ENCODE results near the gene ADGRG3. TPM values are rescaled to one million over a fixed set of nuclear protein-coding genes. Genes with fewer than 3 reads are reported as not detected.
"Not testable (repeated sequence)": the region's sequence is repeated elsewhere in the genome, so short reads cannot be mapped to it uniquely, and the experiment has no call there.

Gene ADGRG3
- total RNA-seq, 5 donors from 2014 or later (not counting 1 experiment from before 2014, with no cell fraction given) = 0.16 to 1.8 (median 0.40) TPM; not detected in 1

GRCh38 chr16:57707331-57707730 is 39.2 kb downstream of the ADGRG3 start:
- Histone ChIP-seq H3K9me3 (no peaks in the 10 kb centered on the region), H3K36me3 (ENCODE audit: control insufficient read depth in 2 of 2, extremely low read depth in 1 of 2, insufficient read depth in 1 of 2, low read length in 1 of 2) (no peaks in the 10 kb centered on the region), H3K27me3 (replicated peaks in 1 of 2; ENCODE audit: control insufficient read depth in 2 of 2, extremely low read depth in 1 of 2, insufficient read depth in 2 of 2, low read length in 1 of 2) (peaks cover 0 to 8% of the 10 kb centered on the region in 2 experiments), H3K4me3 (ENCODE audit: control insufficient read depth in 1 of 2, extremely low read depth in 1 of 2, low read length in 1 of 2) (no peak overlapping the region), H3K4me1 (ENCODE audit: control insufficient read depth in 1 of 2, extremely low read depth in 1 of 2, insufficient read depth in 2 of 2, low read length in 2 of 2) (no peaks in the 10 kb centered on the region), H3K27ac (ENCODE audit: low read length) (no peak overlapping the region)
- H3K4me3 Mint-ChIP-seq = no peak overlapping the region
- 79% methylated on average over 4 of the region's 11 CpGs for WGBS (ENCODE audit: insufficient coverage)
- DNase-seq (no peak), ATAC-seq (replicated peaks in 1 of 4) (no peak)
- no peaks in the 10 kb centered on the region for H3K4me1 Mint-ChIP-seq
- POLR2A ChIA-PET = no interaction called here
- H3K27ac Mint-ChIP-seq = no peak overlapping the region
- CTCF ChIA-PET = no interaction called here
- H3K27me3 Mint-ChIP-seq = peaks cover 3 to 6% of the 10 kb centered on the region in 2 donors
- no peaks in the 10 kb centered on the region for H3K36me3 Mint-ChIP-seq
- no peaks in the 10 kb centered on the region for H3K9me3 Mint-ChIP-seq

GRCh38 chr16:57708168-57708567 is 40.1 kb downstream of the ADGRG3 start:
- Histone ChIP-seq H3K4me1 (ENCODE audit: control insufficient read depth in 1 of 2, extremely low read depth in 1 of 2, insufficient read depth in 2 of 2, low read length in 2 of 2) (no peaks in the 10 kb centered on the region), H3K27me3 (replicated peaks in 1 of 2; ENCODE audit: control insufficient read depth in 2 of 2, extremely low read depth in 1 of 2, insufficient read depth in 2 of 2, low read length in 1 of 2) (peaks cover 0 to 8% of the 10 kb centered on the region in 2 experiments), H3K4me3 (ENCODE audit: control insufficient read depth in 1 of 2, extremely low read depth in 1 of 2, low read length in 1 of 2) (no peak overlapping the region), H3K9me3 (no peaks in the 10 kb centered on the region), H3K36me3 (ENCODE audit: control insufficient read depth in 2 of 2, extremely low read depth in 1 of 2, insufficient read depth in 1 of 2, low read length in 1 of 2) (no peaks in the 10 kb centered on the region), H3K27ac (ENCODE audit: low read length) (no peak overlapping the region)
- POLR2A ChIA-PET = no interaction called here
- DNase-seq (no peak), ATAC-seq (replicated peaks in 1 of 4) (no peak)
- no peak overlapping the region for H3K4me3 Mint-ChIP-seq
- no peak overlapping the region for H3K27ac Mint-ChIP-seq
- CTCF ChIA-PET = no interaction called here
- 56% methylated on average over 1 of the region's 3 CpGs for WGBS (ENCODE audit: insufficient coverage)
- H3K4me1 Mint-ChIP-seq = no peaks in the 10 kb centered on the region
- no peaks in the 10 kb centered on the region for H3K36me3 Mint-ChIP-seq
- peaks cover 5 to 6% of the 10 kb centered on the region in 2 donors for H3K27me3 Mint-ChIP-seq
- H3K9me3 Mint-ChIP-seq = no peaks in the 10 kb centered on the region

GRCh38 chr16:57709663-57710062 is 41.6 kb downstream of the ADGRG3 start:
- Mint-ChIP-seq H3K9me3 (no peaks in the 10 kb centered on the region), H3K4me1 (no peaks in the 10 kb centered on the region), H3K27me3 (peaks cover 5 to 6% of the 10 kb centered on the region in 2 donors), H3K4me3 (no peak overlapping the region), H3K27ac (no peak overlapping the region), H3K36me3 (no peaks in the 10 kb centered on the region)
- POLR2A ChIA-PET = no interaction called here
- ATAC-seq (replicated peaks in 1 of 4) = no peak
- H3K27me3 ChIP-seq (replicated peaks in 1 of 2; ENCODE audit: control insufficient read depth in 2 of 2, extremely low read depth in 1 of 2, insufficient read depth in 2 of 2, low read length in 1 of 2) = peaks cover 0 to 8% of the 10 kb centered on the region in 2 experiments
- no peak overlapping the region for H3K4me3 ChIP-seq (ENCODE audit: control insufficient read depth in 1 of 2, extremely low read depth in 1 of 2, low read length in 1 of 2)
- H3K4me1 ChIP-seq (ENCODE audit: control insufficient read depth in 1 of 2, extremely low read depth in 1 of 2, insufficient read depth in 2 of 2, low read length in 2 of 2) = no peaks in the 10 kb centered on the region
- no peak for DNase-seq
- H3K36me3 ChIP-seq (ENCODE audit: control insufficient read depth in 2 of 2, extremely low read depth in 1 of 2, insufficient read depth in 1 of 2, low read length in 1 of 2) = no peaks in the 10 kb centered on the region
- no CpG with 5 or more reads among the region's 3 CpGs for WGBS (ENCODE audit: insufficient coverage)
- no peaks in the 10 kb centered on the region for H3K9me3 ChIP-seq
- H3K27ac ChIP-seq (ENCODE audit: low read length) = no peak overlapping the region
- CTCF ChIA-PET = no interaction called here

GRCh38 chr16:57711346-57711745 is 43.2 kb downstream of the ADGRG3 start:
- ATAC-seq (replicated peaks in 1 of 4) = no peak

GRCh38 chr16:57711993-57712392 is 43.9 kb downstream of the ADGRG3 start:
- no peak for ATAC-seq (replicated peaks in 1 of 4)
- CTCF ChIA-PET = interaction anchor here in 1 of 2 donors (1.0 kb wide), 1 partner anchor 23 kb away, joined by 6 read pairs; no protein-coding TSS in a partner anchor

More at GRCh38 chr16:57711346-57711745, 43.2 kb downstream of the ADGRG3 start:
- H3K27ac Mint-ChIP-seq = no peak overlapping the region
- CTCF ChIA-PET = no interaction called here
- H3K27ac ChIP-seq (ENCODE audit: low read length) = no peak overlapping the region
- peaks cover 0 to 10% of the 10 kb centered on the region in 2 experiments for H3K27me3 ChIP-seq (replicated peaks in 1 of 2; ENCODE audit: control insufficient read depth in 2 of 2, extremely low read depth in 1 of 2, insufficient read depth in 2 of 2, low read length in 1 of 2)
- H3K36me3 ChIP-seq (ENCODE audit: control insufficient read depth in 2 of 2, extremely low read depth in 1 of 2, insufficient read depth in 1 of 2, low read length in 1 of 2) = no peaks in the 10 kb centered on the region
- no peak for DNase-seq
- H3K27me3 Mint-ChIP-seq = peaks cover 5 to 6% of the 10 kb centered on the region in 2 donors
- no peaks in the 10 kb centered on the region for H3K9me3 ChIP-seq
- H3K4me1 ChIP-seq (ENCODE audit: control insufficient read depth in 1 of 2, extremely low read depth in 1 of 2, insufficient read depth in 2 of 2, low read length in 2 of 2) = no peaks in the 10 kb centered on the region
- no peaks in the 10 kb centered on the region for H3K9me3 Mint-ChIP-seq
- WGBS (ENCODE audit: insufficient coverage) = 80% methylated on average over 5 of the region's 5 CpGs
- H3K36me3 Mint-ChIP-seq = no peaks in the 10 kb centered on the region
- H3K4me1 Mint-ChIP-seq = no peaks in the 10 kb centered on the region
- no peak overlapping the region for H3K4me3 Mint-ChIP-seq
- POLR2A ChIA-PET = no interaction called here
- no peak overlapping the region for H3K4me3 ChIP-seq (ENCODE audit: control insufficient read depth in 1 of 2, extremely low read depth in 1 of 2, low read length in 1 of 2)

GRCh38 chr16:57712569-57712968 is 44.5 kb downstream of the ADGRG3 start:
- H3K4me1 ChIP-seq (ENCODE audit: control insufficient read depth in 1 of 2, extremely low read depth in 1 of 2, insufficient read depth in 2 of 2, low read length in 2 of 2); H3K4me1 Mint-ChIP-seq; POLR2A ChIA-PET; ATAC-seq (replicated peaks in 1 of 4); H3K9me3 ChIP-seq; H3K27me3 Mint-ChIP-seq; H3K36me3 Mint-ChIP-seq; H3K27ac ChIP-seq (ENCODE audit: low read length); H3K36me3 ChIP-seq (ENCODE audit: control insufficient read depth in 2 of 2, extremely low read depth in 1 of 2, insufficient read depth in 1 of 2, low read length in 1 of 2); H3K27ac Mint-ChIP-seq; H3K27me3 ChIP-seq (replicated peaks in 1 of 2; ENCODE audit: control insufficient read depth in 2 of 2, extremely low read depth in 1 of 2, insufficient read depth in 2 of 2, low read length in 1 of 2); H3K4me3 Mint-ChIP-seq; H3K4me3 ChIP-seq (ENCODE audit: control insufficient read depth in 1 of 2, extremely low read depth in 1 of 2, low read length in 1 of 2); DNase-seq; H3K9me3 Mint-ChIP-seq: not testable (repeated sequence)
- CTCF ChIA-PET = interaction anchor here in 1 of 2 donors (1.0 kb wide), 1 partner anchor 23 kb away, joined by 6 read pairs; no protein-coding TSS in a partner anchor
- WGBS (ENCODE audit: insufficient coverage) = 71% methylated on average over 2 of the region's 6 CpGs

More at GRCh38 chr16:57711993-57712392, 43.9 kb downstream of the ADGRG3 start:
- peaks cover 0 to 10% of the 10 kb centered on the region in 2 experiments for H3K27me3 ChIP-seq (replicated peaks in 1 of 2; ENCODE audit: control insufficient read depth in 2 of 2, extremely low read depth in 1 of 2, insufficient read depth in 2 of 2, low read length in 1 of 2)
- no peak overlapping the region for H3K27ac ChIP-seq (ENCODE audit: low read length)
- Mint-ChIP-seq H3K4me1 (no peaks in the 10 kb centered on the region), H3K27me3 (peaks cover under 1 to 2% of the 10 kb centered on the region in 2 donors), H3K36me3 (no peaks in the 10 kb centered on the region), H3K27ac (no peak overlapping the region), H3K4me3 (no peak overlapping the region), H3K9me3 (no peaks in the 10 kb centered on the region)
- POLR2A ChIA-PET = no interaction called here
- H3K4me1 ChIP-seq (ENCODE audit: control insufficient read depth in 1 of 2, extremely low read depth in 1 of 2, insufficient read depth in 2 of 2, low read length in 2 of 2) = no peaks in the 10 kb centered on the region
- H3K4me3 ChIP-seq (ENCODE audit: control insufficient read depth in 1 of 2, extremely low read depth in 1 of 2, low read length in 1 of 2) = no peak overlapping the region
- DNase-seq = no peak
- no peaks in the 10 kb centered on the region for H3K36me3 ChIP-seq (ENCODE audit: control insufficient read depth in 2 of 2, extremely low read depth in 1 of 2, insufficient read depth in 1 of 2, low read length in 1 of 2)
- no CpG with 5 or more reads among the region's 3 CpGs for WGBS (ENCODE audit: insufficient coverage)
- no peaks in the 10 kb centered on the region for H3K9me3 ChIP-seq

GRCh38 chr16:57713596-57713995 is 45.5 kb downstream of the ADGRG3 start:
- Histone ChIP-seq H3K4me3 (ENCODE audit: control insufficient read depth in 1 of 2, extremely low read depth in 1 of 2, low read length in 1 of 2) (no peak overlapping the region), H3K9me3 (no peaks in the 10 kb centered on the region), H3K27ac (ENCODE audit: low read length) (no peak overlapping the region), H3K4me1 (ENCODE audit: control insufficient read depth in 1 of 2, extremely low read depth in 1 of 2, insufficient read depth in 2 of 2, low read length in 2 of 2) (no peaks in the 10 kb centered on the region), H3K27me3 (replicated peaks in 1 of 2; ENCODE audit: control insufficient read depth in 2 of 2, extremely low read depth in 1 of 2, insufficient read depth in 2 of 2, low read length in 1 of 2) (peaks cover 0 to 11% of the 10 kb centered on the region in 2 experiments), H3K36me3 (ENCODE audit: control insufficient read depth in 2 of 2, extremely low read depth in 1 of 2, insufficient read depth in 1 of 2, low read length in 1 of 2) (no peaks in the 10 kb centered on the region)
- Mint-ChIP-seq H3K27ac (no peak overlapping the region), H3K36me3 (no peaks in the 10 kb centered on the region), H3K9me3 (no peaks in the 10 kb centered on the region), H3K27me3 (peaks cover 0 to 2% of the 10 kb centered on the region in 2 donors), H3K4me1 (no peaks in the 10 kb centered on the region), H3K4me3 (no peak overlapping the region)
- WGBS (ENCODE audit: insufficient coverage) = 90% methylated on average over 8 of the region's 8 CpGs
- DNase-seq (no peak), ATAC-seq (replicated peaks in 1 of 4) (no peak)
- ChIA-PET CTCF (no interaction called here), POLR2A (no interaction called here)

All from T-cell (primary cell).